HG02973 (cell line): ENCODE results near the gene RHBDF1.

ENCODE experiments used
- ATAC-seq: cut with Tn5 transposase; IDR thresholded peaks from one replicate; pipeline ENCODE4 v1.9.1; 2021; ENCODE audit warnings: moderate library complexity; ENCODE audit not compliant: unreplicated experiment

RHBDF1 gene

GRCh38 chr16:92431-93339 is 20.3 kb upstream of the RHBDF1 start:
- no peak for ATAC-seq

- no peak for ATAC-seq
Observed at GRCh38 chr16:91484-91883, 19.1 kb upstream of the RHBDF1 start.

- no peak for ATAC-seq
Observed at GRCh38 chr16:89391-90302, 17.2 kb upstream of the RHBDF1 start.

- no peak for ATAC-seq
Observed at GRCh38 chr16:88613-89012, 16.2 kb upstream of the RHBDF1 start.

- ATAC-seq = no peak
Observed at GRCh38 chr16:86483-86952, 14.1 kb upstream of the RHBDF1 start.

- no peak for ATAC-seq
Observed at GRCh38 chr16:85865-86264, 13.4 kb upstream of the RHBDF1 start.

GRCh38 chr16:85407-85782 is 13.0 kb upstream of the RHBDF1 start:
- ATAC-seq = no peak

- ATAC-seq = peak; percentile 48
Observed at GRCh38 chr16:84718-85406, 12.4 kb upstream of the RHBDF1 start.

- no peak for ATAC-seq
Observed at GRCh38 chr16:83781-84615, 11.6 kb upstream of the RHBDF1 start.

- no peak for ATAC-seq
Observed at GRCh38 chr16:83060-83603, 10.7 kb upstream of the RHBDF1 start.

- ATAC-seq = no peak
Observed at GRCh38 chr16:79151-80054, 7.0 kb upstream of the RHBDF1 start.

- no peak for ATAC-seq
Observed at GRCh38 chr16:78444-79150, 6.2 kb upstream of the RHBDF1 start.

GRCh38 chr16:77807-78443 is 5.5 kb upstream of the RHBDF1 start, which contains the start of gene MPG:
TSS of gene MPG (plus strand) at chr16:78225. CDS start at chr16:78310, 85 bp downstream.
- peak; percentile 54 for ATAC-seq

GRCh38 chr16:77273-77806 is 4.9 kb upstream of the RHBDF1 start:
- peak; percentile 14 for ATAC-seq

GRCh38 chr16:76535-77272 is 4.3 kb upstream of the RHBDF1 start:
- ATAC-seq = no peak

- no peak for ATAC-seq
Observed at GRCh38 chr16:75580-76501, 3.4 kb upstream of the RHBDF1 start.
